Measurements from ENCODE around the gene SMAD4. TPM values are rescaled to one million over a fixed set of nuclear protein-coding genes. Genes with fewer than 3 reads are reported as not detected.

SMAD4 gene
- total RNA-seq, 2 donors from 2014 or later: 57.5 to 102 TPM

DNA sequence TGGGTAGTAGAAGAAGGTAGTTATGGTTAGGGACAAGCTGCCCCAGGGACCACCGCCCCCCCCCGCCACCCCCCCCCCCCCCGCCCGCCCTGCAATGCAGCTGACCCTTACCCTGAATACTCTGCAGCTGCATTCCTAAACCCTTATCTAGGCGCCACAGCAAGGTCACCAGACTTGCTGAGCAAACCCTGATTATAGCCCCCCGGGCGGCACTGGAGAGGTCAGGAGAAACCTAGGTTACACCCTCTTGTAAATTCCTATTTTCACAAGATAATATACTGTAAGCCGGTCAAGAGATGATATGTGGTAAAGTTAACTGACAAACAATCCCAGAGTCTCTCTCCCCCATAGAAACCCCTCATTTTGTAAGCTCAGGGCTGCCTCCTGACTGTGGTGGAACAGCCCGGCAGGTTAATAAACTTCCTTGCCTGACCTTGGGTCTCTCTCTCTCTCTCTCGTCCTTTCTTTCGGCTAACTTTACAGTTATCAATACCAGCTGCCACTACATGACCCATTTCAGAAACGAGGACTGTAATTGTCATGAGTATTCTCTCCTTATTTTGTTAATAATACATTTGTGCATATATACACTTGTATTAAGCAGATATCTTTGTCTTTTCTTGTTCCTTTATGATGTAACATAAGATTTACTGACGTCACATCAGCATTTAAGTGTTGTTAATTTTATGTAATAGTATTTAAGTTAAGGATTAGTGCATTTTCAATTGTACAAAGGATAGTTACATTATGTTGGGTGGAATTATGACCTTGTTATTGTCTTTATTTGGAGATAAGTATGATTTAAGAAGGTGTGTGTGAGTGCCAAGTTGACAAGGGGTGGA is 22.8 kb upstream of the SMAD4 start:
- no peak for TF ChIP-seq CTCF (IDR thresholded peaks at IDR 0.05)
- Histone ChIP-seq H3K27me3 (no peaks in the 10 kb centered on the region), H3K4me1 (peaks cover 0 to 4% of the 10 kb centered on the region in 2 donors), H3K36me3 (no peaks in the 10 kb centered on the region), H3K9me3 (no peaks in the 10 kb centered on the region), H3K4me3 (no peak overlapping the region), H3K27ac (no peak overlapping the region)
- no peak for DNase-seq (ENCODE audit: low spot score)

DNA sequence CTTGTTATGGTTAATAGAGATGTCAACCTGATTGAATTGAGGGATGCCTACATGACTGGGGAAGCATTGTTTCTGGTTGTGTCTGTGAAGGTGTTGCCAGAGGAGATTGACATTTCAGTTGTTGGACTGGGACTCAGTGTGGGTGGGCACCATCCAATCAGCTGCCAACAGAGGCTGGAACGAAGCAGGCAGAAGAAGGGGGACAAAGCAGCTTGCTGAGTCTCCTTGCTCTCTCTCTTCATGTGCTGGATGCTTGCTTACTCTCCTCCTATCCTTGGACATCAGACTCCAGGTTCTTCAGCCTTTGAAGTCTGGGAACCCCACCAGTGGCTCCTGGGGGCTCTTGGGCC is 22.2 kb upstream of the SMAD4 start:
- Histone ChIP-seq H3K4me3 (no peak overlapping the region), H3K36me3 (no peaks in the 10 kb centered on the region), H3K27me3 (no peaks in the 10 kb centered on the region), H3K27ac (no peak overlapping the region), H3K9me3 (no peaks in the 10 kb centered on the region), H3K4me1 (peaks cover 0 to 4% of the 10 kb centered on the region in 2 donors)
- no peak for DNase-seq (ENCODE audit: low spot score)
- no peak for TF ChIP-seq CTCF (IDR thresholded peaks at IDR 0.05)

GRCh38 chr18:51009072-51009471 is 20.9 kb upstream of the SMAD4 start:
- Histone ChIP-seq H3K9me3 (no peaks in the 10 kb centered on the region), H3K4me1 (peaks cover 0 to 4% of the 10 kb centered on the region in 2 donors), H3K36me3 (no peaks in the 10 kb centered on the region), H3K27me3 (no peaks in the 10 kb centered on the region), H3K4me3 (no peak overlapping the region), H3K27ac (no peak overlapping the region)
- no peak for TF ChIP-seq CTCF (IDR thresholded peaks at IDR 0.05)
- no peak for DNase-seq (ENCODE audit: low spot score)

DNA sequence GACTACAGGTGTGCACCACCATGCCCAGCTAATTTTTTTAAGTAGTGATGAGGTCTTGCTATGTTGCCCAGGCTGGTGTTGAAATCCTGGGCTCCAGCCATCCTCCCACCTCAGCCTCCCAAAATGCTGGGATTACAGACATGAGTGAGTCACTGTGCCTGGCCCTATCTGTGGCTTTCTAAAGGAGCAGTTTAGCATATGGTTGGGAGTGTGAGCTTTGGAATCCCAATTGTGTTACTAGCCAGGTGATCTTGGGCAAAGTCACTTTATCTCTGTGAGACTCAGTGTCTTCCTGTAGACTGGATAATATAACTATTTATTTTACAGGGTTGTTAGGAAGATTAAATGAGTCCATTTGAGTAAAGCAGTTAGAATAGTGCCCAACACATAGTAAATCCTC is 19.8 kb upstream of the SMAD4 start:
- H3K4me3 ChIP-seq: no peak overlapping the region
- H3K9me3 ChIP-seq: no peaks in the 10 kb centered on the region
- no peak for TF ChIP-seq CTCF (IDR thresholded peaks at IDR 0.05)
- H3K27ac ChIP-seq: no peak overlapping the region
- H3K4me1 ChIP-seq: peaks cover 0 to 4% of the 10 kb centered on the region in 2 donors
- no peaks in the 10 kb centered on the region for H3K36me3 ChIP-seq
- H3K27me3 ChIP-seq: no peaks in the 10 kb centered on the region
- no peak for DNase-seq (ENCODE audit: low spot score)

DNA sequence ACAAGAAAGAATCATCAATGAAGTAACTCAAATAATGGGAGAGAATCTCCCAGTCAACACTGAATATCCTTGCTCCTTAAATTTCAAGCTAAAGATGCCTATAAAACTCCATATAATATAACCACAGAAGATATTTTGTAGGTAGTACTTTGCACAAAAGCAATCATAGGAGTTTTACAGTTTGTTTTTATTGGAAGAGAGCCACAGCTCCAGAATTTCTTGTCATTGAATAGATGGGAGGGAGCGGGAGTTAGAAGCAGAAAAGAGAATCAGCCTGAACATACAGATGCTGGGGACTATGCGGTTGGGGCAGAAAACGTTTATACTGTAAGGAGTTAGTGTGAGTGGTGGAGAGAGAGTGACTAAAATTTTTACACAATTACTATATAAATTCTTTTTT is 18.3 kb upstream of the SMAD4 start:
- Histone ChIP-seq H3K4me1 (peaks cover 0 to 4% of the 10 kb centered on the region in 2 donors), H3K27me3 (no peaks in the 10 kb centered on the region), H3K4me3 (no peak overlapping the region), H3K9me3 (no peaks in the 10 kb centered on the region), H3K27ac (no peak overlapping the region), H3K36me3 (no peaks in the 10 kb centered on the region)
- no peak for DNase-seq (ENCODE audit: low spot score)
- no peak for TF ChIP-seq CTCF (IDR thresholded peaks at IDR 0.05)

DNA sequence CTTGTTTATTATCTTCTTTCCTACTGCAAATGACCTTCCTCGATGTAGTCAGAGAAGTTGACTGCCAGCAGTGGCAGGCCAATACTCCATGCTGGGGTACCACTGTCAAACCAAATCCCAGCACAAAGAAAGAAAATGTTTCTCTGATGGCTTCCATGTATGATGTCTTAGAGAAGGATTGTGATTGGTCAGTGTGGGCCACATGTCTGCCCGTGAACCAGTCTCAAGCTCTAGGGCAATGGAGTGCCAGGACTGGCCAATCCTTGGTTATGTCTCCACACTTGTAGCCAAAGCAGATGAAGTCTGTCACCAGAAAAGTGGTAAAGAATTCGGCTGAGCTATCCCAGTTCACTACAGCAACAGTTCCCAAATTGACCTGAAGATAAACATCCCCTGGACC is 17.6 kb upstream of the SMAD4 start:
- no peak for TF ChIP-seq CTCF (IDR thresholded peaks at IDR 0.05)
- H3K4me3 ChIP-seq: no peak overlapping the region
- H3K9me3 ChIP-seq: no peaks in the 10 kb centered on the region
- no peak for DNase-seq (ENCODE audit: low spot score)
- no peaks in the 10 kb centered on the region for H3K4me1 ChIP-seq
- H3K36me3 ChIP-seq: no peaks in the 10 kb centered on the region
- H3K27ac ChIP-seq: no peak overlapping the region
- H3K27me3 ChIP-seq: no peaks in the 10 kb centered on the region
